PC-9 (cell line): ENCODE data around the gene C1orf159.

Experiments
- EZH2 ChIP-seq: fragments of 200-600 bp; sonication (generic); IDR thresholded peaks from 2 replicates; pipeline ENCODE4 v1.8.0; 2017; ENCODE audit warnings: antibody characterized with exemption, low read depth
- TF ChIP-seq, protein P1 (sequence below): fragments of 200-600 bp; sonication (generic); conservative IDR thresholded peaks from 2 replicates; pipeline ENCODE4 v1.6.1; 2017; ENCODE audit warnings: mixed run types, antibody characterized with exemption, mild to moderate bottlenecking, moderate library complexity

DNA sequence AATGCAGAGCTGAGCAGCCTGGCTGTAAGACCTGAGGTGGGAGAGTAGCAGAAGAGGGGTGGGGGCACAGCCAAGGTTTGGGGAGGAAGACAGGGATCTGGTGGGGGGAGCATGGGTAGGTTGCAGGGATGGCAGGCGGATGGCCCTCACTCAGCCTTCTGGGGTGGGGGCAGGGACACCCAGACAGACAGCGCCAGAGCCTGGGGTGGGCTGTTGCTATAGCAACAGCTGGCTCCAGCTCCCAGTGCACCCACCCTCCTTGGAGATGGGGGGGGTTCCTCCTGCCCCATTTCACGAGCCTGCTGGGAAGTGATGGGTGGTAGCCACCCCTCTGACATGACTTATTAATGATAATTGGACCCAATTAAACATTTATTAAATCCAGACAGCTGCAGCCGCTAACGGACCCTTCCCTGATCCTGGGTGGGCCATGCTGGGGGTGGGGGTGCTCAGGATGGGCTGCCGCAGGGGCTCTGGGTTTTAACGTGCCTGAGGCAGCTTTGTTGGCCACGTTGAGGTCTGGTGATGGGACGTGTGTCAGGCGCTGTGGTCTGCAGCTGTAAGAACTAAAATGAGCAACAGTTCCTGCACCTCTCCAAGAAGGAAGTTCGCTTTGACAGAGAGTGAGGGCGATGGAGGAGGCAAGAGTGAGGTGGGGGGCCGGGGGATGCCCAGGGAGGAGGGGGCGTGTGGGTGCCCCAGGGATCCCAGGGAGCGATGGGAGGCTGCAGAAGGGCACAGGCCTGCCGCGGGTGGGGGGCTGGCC, 76.6 kb downstream of the C1orf159 start:
- TF ChIP-seq, protein P1, sequence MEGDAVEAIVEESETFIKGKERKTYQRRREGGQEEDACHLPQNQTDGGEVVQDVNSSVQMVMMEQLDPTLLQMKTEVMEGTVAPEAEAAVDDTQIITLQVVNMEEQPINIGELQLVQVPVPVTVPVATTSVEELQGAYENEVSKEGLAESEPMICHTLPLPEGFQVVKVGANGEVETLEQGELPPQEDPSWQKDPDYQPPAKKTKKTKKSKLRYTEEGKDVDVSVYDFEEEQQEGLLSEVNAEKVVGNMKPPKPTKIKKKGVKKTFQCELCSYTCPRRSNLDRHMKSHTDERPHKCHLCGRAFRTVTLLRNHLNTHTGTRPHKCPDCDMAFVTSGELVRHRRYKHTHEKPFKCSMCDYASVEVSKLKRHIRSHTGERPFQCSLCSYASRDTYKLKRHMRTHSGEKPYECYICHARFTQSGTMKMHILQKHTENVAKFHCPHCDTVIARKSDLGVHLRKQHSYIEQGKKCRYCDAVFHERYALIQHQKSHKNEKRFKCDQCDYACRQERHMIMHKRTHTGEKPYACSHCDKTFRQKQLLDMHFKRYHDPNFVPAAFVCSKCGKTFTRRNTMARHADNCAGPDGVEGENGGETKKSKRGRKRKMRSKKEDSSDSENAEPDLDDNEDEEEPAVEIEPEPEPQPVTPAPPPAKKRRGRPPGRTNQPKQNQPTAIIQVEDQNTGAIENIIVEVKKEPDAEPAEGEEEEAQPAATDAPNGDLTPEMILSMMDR = no peak
- no peak for TF ChIP-seq EZH2
